Esophagus (tissue), 2 donors: ENCODE results near the gene PKN1. TPM values are rescaled to one million over a fixed set of nuclear protein-coding genes. Genes with fewer than 3 reads are reported as not detected.

ENCODE experiments used
- H3K27ac ChIP-seq, 2 donors: one replicate each; pipeline ENCODE4 v1.5.1; 2013; ENCODE audit warnings: low read depth in 2 of 2, mild to moderate bottlenecking in 2 of 2, inconsistent platforms in 1 of 2, low read length in 1 of 2, moderate library complexity in 1 of 2
- H3K27me3 ChIP-seq, 2 donors: one replicate each; pipeline ENCODE4 v1.6.1; 2013; ENCODE audit warnings: low read length in 2 of 2, control low read depth in 1 of 2, mild to moderate bottlenecking in 1 of 2; ENCODE audit not compliant: insufficient read depth in 2 of 2, control insufficient read depth in 1 of 2
- H3K36me3 ChIP-seq, 2 donors: one replicate each; pipeline ENCODE4 v1.6.1; 2013; ENCODE audit warnings: low read length in 1 of 2; ENCODE audit not compliant: control insufficient read depth in 2 of 2, insufficient read depth in 2 of 2
- H3K4me1 ChIP-seq, 2 donors: one replicate each; pipeline ENCODE4 v1.6.1; 2013; ENCODE audit warnings: low read length in 1 of 2; ENCODE audit not compliant: control insufficient read depth in 2 of 2, insufficient read depth in 2 of 2
- H3K4me3 ChIP-seq, 2 donors: one replicate each; pipeline ENCODE4 v1.5.1; 2013; ENCODE audit warnings: low read length in 2 of 2, mild to moderate bottlenecking in 2 of 2, low read depth in 1 of 2, moderate library complexity in 1 of 2
- H3K9me3 ChIP-seq, 2 donors: one replicate each; pipeline ENCODE4 v1.6.1; 2013; ENCODE audit warnings: mild to moderate bottlenecking in 2 of 2, low read depth in 1 of 2, low read length in 1 of 2, moderate library complexity in 1 of 2; ENCODE audit not compliant: control insufficient read depth in 2 of 2, insufficient read depth in 1 of 2
- WGBS, 2 donors: extraction: QIAGEN DNeasy Blood & Tissue Kit; methylation state at CpG; one replicate each; pipeline ENCODE4 v1.1.7; 2013; 5-methylcytosine and 5-hydroxymethylcytosine counted together
- polyA plus RNA-seq, 2 donors: library from polyadenylated mRNA; stranded (reverse); fragments of 200-250 nt; gene quantifications; one replicate each; pipeline ENCODE4 v1.2.3, GENCODE V29; 2013
- donor health status: healthy with polysubstance abuse.
- donor health status: Bipolar disorder and iron deficiency.

Gene PKN1
- polyA plus RNA-seq, 2 donors: 10.7 to 12.6 TPM

- Histone ChIP-seq H3K27me3 (no peaks in the 10 kb centered on the region), H3K9me3 (no peaks in the 10 kb centered on the region), H3K4me1 (peaks cover 3 to 6% of the 10 kb centered on the region in 2 donors), H3K27ac (peak overlapping the region; percentile 98 to 99), H3K4me3 (peak overlapping the region; percentile 94 to 95), H3K36me3 (peaks cover 10 to 22% of the 10 kb centered on the region in 2 donors)
- 14 to 15% methylated on average over 22 of the region's 22 CpGs for WGBS, 2 donors
These were observed 83.8 kb downstream of the PKN1 start for GRCh38 chr19:14516746-14517438.

GRCh38 chr19:14517446-14517839, 84.3 kb downstream of the PKN1 start:
- no peaks in the 10 kb centered on the region for H3K27me3 ChIP-seq
- 0% methylated on average over 27 to 32 of the region's 32 CpGs for WGBS, 2 donors
- peaks cover 3 to 6% of the 10 kb centered on the region in 2 donors for H3K4me1 ChIP-seq
- H3K36me3 ChIP-seq: peaks cover 10 to 22% of the 10 kb centered on the region in 2 donors
- no peaks in the 10 kb centered on the region for H3K9me3 ChIP-seq
- peak overlapping the region; percentile 98 to 99 for H3K27ac ChIP-seq
- peak overlapping the region; percentile 94 to 95 for H3K4me3 ChIP-seq

- Histone ChIP-seq H3K27me3 (no peaks in the 10 kb centered on the region), H3K4me3 (peak within 1 kb of the TSS; percentile 94 to 95), H3K36me3 (peaks cover 10 to 22% of the 10 kb centered on the region in 2 donors), H3K27ac (peak within 1 kb of the TSS; percentile 98 to 99), H3K4me1 (peaks cover 3 to 6% of the 10 kb centered on the region in 2 donors), H3K9me3 (no peaks in the 10 kb centered on the region)
- 0 to 1% methylated on average over 68 to 81 of the region's 82 CpGs for WGBS, 2 donors
These were observed 84.9 kb downstream of the PKN1 start, which contains the start of gene DNAJB1 for GRCh38 chr19:14517840-14518505. DNAJB1 (minus strand) TSS chr19:14518397; CDS start chr19:14518349, 48 bp downstream.

- Histone ChIP-seq H3K4me3 (no peak overlapping the region), H3K4me1 (peaks cover 3 to 6% of the 10 kb centered on the region in 2 donors)
- 87 to 89% methylated on average over 22 of the region's 22 CpGs for WGBS, 2 donors
These were observed 86.2 kb downstream of the PKN1 start for GRCh38 chr19:14519245-14519859.

GRCh38 chr19:14519860-14520407, 86.8 kb downstream of the PKN1 start:
- no peak overlapping the region for H3K4me3 ChIP-seq
- WGBS, 2 donors: 44 to 46% methylated on average over 2 of the region's 2 CpGs
- peaks cover 2 to 14% of the 10 kb centered on the region in 2 donors for H3K36me3 ChIP-seq
- H3K27me3 ChIP-seq: no peaks in the 10 kb centered on the region
- peak overlapping the region; percentile 96 to 98 for H3K27ac ChIP-seq
- peaks cover 3% of the 10 kb centered on the region in 2 donors for H3K4me1 ChIP-seq
- H3K9me3 ChIP-seq: no peaks in the 10 kb centered on the region

More at GRCh38 chr19:14519245-14519859, 86.2 kb downstream of the PKN1 start:
- Histone ChIP-seq H3K9me3 (no peaks in the 10 kb centered on the region), H3K27me3 (no peaks in the 10 kb centered on the region), H3K27ac (peak overlapping the region; percentile 96 to 98), H3K36me3 (peaks cover 7 to 19% of the 10 kb centered on the region in 2 donors)

- H3K9me3 ChIP-seq: no peaks in the 10 kb centered on the region
These were observed 87.4 kb downstream of the PKN1 start for GRCh38 chr19:14520543-14520942.

More at GRCh38 chr19:14520543-14520942, 87.4 kb downstream of the PKN1 start:
- H3K36me3 ChIP-seq: peaks cover 2 to 10% of the 10 kb centered on the region in 2 donors
- H3K4me3 ChIP-seq: no peak overlapping the region
- 91 to 93% methylated on average over 4 of the region's 4 CpGs for WGBS, 2 donors
- H3K4me1 ChIP-seq: peaks cover 3% of the 10 kb centered on the region in 2 donors
- no peaks in the 10 kb centered on the region for H3K27me3 ChIP-seq
- H3K27ac ChIP-seq: peak overlapping the region; percentile 96 to 98

Other genes starting within 250 kb of the PKN1 start
- gene ADGRL1, start 227.1 kb upstream of the PKN1 start, polyA plus RNA-seq: 10 to 100 TPM in 1 of 2 donors, 1 to 10 TPM in 1; 4.7 to 11.1 TPM
- gene ADGRE5, start 51.9 kb upstream of the PKN1 start, polyA plus RNA-seq: 1 to 10 TPM; 4.5 to 6.1 TPM
- gene DDX39A, start 14.0 kb upstream of the PKN1 start, polyA plus RNA-seq: 100 to 1,000 TPM in 1 of 2 donors, 10 to 100 TPM in 1; 92.6 to 111 TPM
- under 1 TPM; 0.32 to 0.47 TPM for gene PTGER1, start 42.0 kb downstream of the PKN1 start, polyA plus RNA-seq
- gene GIPC1, start 62.8 kb downstream of the PKN1 start, polyA plus RNA-seq: 100 to 1,000 TPM; 269 to 368 TPM
- 100 to 1,000 TPM; 249 to 309 TPM for gene DNAJB1, start 85.1 kb downstream of the PKN1 start, polyA plus RNA-seq
- 100 to 1,000 TPM; 362 to 444 TPM for gene TECR, start 96.3 kb downstream of the PKN1 start, polyA plus RNA-seq
- 100 to 1,000 TPM; 471 to 517 TPM for gene NDUFB7, start 138.8 kb downstream of the PKN1 start, polyA plus RNA-seq
- gene CLEC17A, start 149.8 kb downstream of the PKN1 start, polyA plus RNA-seq: under 1 TPM; 0.01 to 0.08 TPM
- under 1 TPM in 1 of 2 donors, not detected in 1; 0.07 TPM for gene ADGRE3, start 241.5 kb downstream of the PKN1 start, polyA plus RNA-seq